Liver (tissue), 3 donors: ENCODE results near the gene ZBTB21.

Source experiments
- EGR1 ChIP-seq, 2 donors: IDR thresholded peaks; 2 replicates each; pipeline ENCODE4 v1.6.1; 2016 to 2018; ENCODE audit warnings: antibody characterized with exemption in 2 of 2, low read depth in 2 of 2
- FOXA1 ChIP-seq: IDR thresholded peaks from 2 replicates; pipeline ENCODE4 v1.6.1; 2016; ENCODE audit warnings: antibody characterized with exemption
- GABPA ChIP-seq, 2 donors: IDR thresholded peaks in 1 of 2; conservative IDR thresholded peaks in 1 of 2; 2 replicates each; pipeline ENCODE4 v1.6.1; 2016; ENCODE audit warnings: antibody characterized with exemption in 2 of 2, mild to moderate bottlenecking in 1 of 2, moderate library complexity in 1 of 2
- JUND ChIP-seq, 2 donors: IDR thresholded peaks; 2 replicates each; pipeline ENCODE4 v1.6.1; 2016; ENCODE audit warnings: antibody characterized with exemption in 2 of 2
- RAD21 ChIP-seq, 2 donors: IDR thresholded peaks; 2 replicates each; pipeline ENCODE4 v1.6.1; 2016; ENCODE audit warnings: antibody characterized with exemption in 2 of 2, mild to moderate bottlenecking in 2 of 2
- TAF1 ChIP-seq: conservative IDR thresholded peaks from 2 replicates; pipeline ENCODE4 v1.6.1; 2016; ENCODE audit warnings: antibody characterized with exemption, mild to moderate bottlenecking
- YY1 ChIP-seq: IDR thresholded peaks from 2 replicates; pipeline ENCODE4 v1.6.1; 2016; ENCODE audit warnings: antibody characterized with exemption, mild to moderate bottlenecking
- TF ChIP-seq, protein P1 (sequence below): IDR thresholded peaks from 2 replicates; pipeline ENCODE4 v1.6.1; 2016; ENCODE audit warnings: antibody characterized with exemption, mild to moderate bottlenecking
- TF ChIP-seq, protein P2 (sequence below): fragments of 150-350 bp; IDR thresholded peaks from 2 replicates; pipeline ENCODE4 v1.5.1; 2017; ENCODE audit warnings: improper control_type of control experiment, low read depth, low read length; ENCODE audit not compliant: missing input control
- TF ChIP-seq, protein P3 (sequence below): IDR thresholded peaks from 2 replicates; pipeline ENCODE4 v1.6.1; 2016; ENCODE audit warnings: antibody characterized with exemption
- donor health status: healthy.
- donor health status: healthy.

DNA sequence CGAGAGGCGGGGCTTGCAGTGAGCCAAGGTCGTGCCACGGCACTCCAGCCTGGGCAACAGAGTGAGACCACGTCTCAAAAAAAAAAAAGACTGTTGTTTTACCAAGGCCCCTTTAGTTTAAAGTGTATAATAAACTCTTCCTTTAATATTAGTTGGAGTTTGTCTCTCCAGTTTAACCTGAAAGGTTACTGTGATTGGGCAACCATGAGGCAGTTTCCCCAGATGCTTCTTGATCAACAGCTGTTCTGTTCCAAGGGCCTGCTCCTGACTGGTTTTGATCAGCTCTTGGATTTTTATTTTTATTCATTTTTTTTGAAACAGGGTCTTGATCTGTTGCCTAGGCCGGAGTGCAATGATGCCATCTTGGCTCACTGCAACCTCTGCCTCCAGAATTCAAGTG is 38.3 kb downstream of the ZBTB21 start:
- TF ChIP-seq RAD21 (IDR thresholded peaks at IDR 0.05) (no peak), EGR1 (IDR thresholded peaks at IDR 0.05; ENCODE audit: low read depth in 2 of 2) (no peak), TAF1 (no peak), GABPA (IDR thresholded peaks at IDR 0.05 in 1 of 2, conservative IDR thresholded peaks at IDR 0.05 in 1 of 2) (no peak), YY1 (no peak), JUND (IDR thresholded peaks at IDR 0.05) (no peak), FOXA1 (no peak)
- TF ChIP-seq, protein P1, sequence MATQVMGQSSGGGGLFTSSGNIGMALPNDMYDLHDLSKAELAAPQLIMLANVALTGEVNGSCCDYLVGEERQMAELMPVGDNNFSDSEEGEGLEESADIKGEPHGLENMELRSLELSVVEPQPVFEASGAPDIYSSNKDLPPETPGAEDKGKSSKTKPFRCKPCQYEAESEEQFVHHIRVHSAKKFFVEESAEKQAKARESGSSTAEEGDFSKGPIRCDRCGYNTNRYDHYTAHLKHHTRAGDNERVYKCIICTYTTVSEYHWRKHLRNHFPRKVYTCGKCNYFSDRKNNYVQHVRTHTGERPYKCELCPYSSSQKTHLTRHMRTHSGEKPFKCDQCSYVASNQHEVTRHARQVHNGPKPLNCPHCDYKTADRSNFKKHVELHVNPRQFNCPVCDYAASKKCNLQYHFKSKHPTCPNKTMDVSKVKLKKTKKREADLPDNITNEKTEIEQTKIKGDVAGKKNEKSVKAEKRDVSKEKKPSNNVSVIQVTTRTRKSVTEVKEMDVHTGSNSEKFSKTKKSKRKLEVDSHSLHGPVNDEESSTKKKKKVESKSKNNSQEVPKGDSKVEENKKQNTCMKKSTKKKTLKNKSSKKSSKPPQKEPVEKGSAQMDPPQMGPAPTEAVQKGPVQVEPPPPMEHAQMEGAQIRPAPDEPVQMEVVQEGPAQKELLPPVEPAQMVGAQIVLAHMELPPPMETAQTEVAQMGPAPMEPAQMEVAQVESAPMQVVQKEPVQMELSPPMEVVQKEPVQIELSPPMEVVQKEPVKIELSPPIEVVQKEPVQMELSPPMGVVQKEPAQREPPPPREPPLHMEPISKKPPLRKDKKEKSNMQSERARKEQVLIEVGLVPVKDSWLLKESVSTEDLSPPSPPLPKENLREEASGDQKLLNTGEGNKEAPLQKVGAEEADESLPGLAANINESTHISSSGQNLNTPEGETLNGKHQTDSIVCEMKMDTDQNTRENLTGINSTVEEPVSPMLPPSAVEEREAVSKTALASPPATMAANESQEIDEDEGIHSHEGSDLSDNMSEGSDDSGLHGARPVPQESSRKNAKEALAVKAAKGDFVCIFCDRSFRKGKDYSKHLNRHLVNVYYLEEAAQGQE, result no peak
- TF ChIP-seq, protein P2, sequence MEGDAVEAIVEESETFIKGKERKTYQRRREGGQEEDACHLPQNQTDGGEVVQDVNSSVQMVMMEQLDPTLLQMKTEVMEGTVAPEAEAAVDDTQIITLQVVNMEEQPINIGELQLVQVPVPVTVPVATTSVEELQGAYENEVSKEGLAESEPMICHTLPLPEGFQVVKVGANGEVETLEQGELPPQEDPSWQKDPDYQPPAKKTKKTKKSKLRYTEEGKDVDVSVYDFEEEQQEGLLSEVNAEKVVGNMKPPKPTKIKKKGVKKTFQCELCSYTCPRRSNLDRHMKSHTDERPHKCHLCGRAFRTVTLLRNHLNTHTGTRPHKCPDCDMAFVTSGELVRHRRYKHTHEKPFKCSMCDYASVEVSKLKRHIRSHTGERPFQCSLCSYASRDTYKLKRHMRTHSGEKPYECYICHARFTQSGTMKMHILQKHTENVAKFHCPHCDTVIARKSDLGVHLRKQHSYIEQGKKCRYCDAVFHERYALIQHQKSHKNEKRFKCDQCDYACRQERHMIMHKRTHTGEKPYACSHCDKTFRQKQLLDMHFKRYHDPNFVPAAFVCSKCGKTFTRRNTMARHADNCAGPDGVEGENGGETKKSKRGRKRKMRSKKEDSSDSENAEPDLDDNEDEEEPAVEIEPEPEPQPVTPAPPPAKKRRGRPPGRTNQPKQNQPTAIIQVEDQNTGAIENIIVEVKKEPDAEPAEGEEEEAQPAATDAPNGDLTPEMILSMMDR, result no peak
- TF ChIP-seq, protein P3, sequence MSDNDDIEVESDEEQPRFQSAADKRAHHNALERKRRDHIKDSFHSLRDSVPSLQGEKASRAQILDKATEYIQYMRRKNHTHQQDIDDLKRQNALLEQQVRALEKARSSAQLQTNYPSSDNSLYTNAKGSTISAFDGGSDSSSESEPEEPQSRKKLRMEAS, result no peak
